ENCODE data around the gene RPS6KL1.

The RPS6KL1 gene

GRCh38 chr14:74963705-74964271 lies 40.7 kb upstream of the RPS6KL1 start:
- H2AFZ ChIP-seq (ENCODE audit: low read depth), result no peak overlapping the region
- TF ChIP-seq CTCF (conservative IDR thresholded peaks at IDR 0.05; ENCODE audit: low read depth, low read length), result no peak
- no peak overlapping the region for H3K4me3 ChIP-seq (IDR thresholded peaks at IDR 0.05; ENCODE audit: insufficient read depth, low read depth, low read length)
- H3K36me3 ChIP-seq (ENCODE audit: insufficient read depth), result no peaks in the 10 kb centered on the region
- no peaks in the 10 kb centered on the region for H4K20me1 ChIP-seq (ENCODE audit: insufficient read depth)
- H3K9ac ChIP-seq, result no peak overlapping the region
- no peaks in the 10 kb centered on the region for H3K79me2 ChIP-seq (ENCODE audit: insufficient read depth, low read depth)
- no peak overlapping the region for H3K27ac ChIP-seq
- H3K27me3 ChIP-seq (ENCODE audit: insufficient read depth, low read depth), result peaks cover 3% of the 10 kb centered on the region
- H3K4me2 ChIP-seq, result no peak overlapping the region
- no peaks in the 10 kb centered on the region for H3K4me1 ChIP-seq (ENCODE audit: low read depth, poor library complexity, severe bottlenecking)

- Histone ChIP-seq H3K4me2 (no peak overlapping the region), H3K79me2 (ENCODE audit: insufficient read depth, low read depth) (no peaks in the 10 kb centered on the region), H3K9ac (no peak overlapping the region), H2AFZ (ENCODE audit: low read depth) (no peak overlapping the region), H4K20me1 (ENCODE audit: insufficient read depth) (no peaks in the 10 kb centered on the region), H3K27me3 (ENCODE audit: insufficient read depth, low read depth) (peaks cover 3% of the 10 kb centered on the region), H3K27ac (no peak overlapping the region), H3K36me3 (ENCODE audit: insufficient read depth) (no peaks in the 10 kb centered on the region), H3K4me3 (IDR thresholded peaks at IDR 0.05; ENCODE audit: insufficient read depth, low read depth, low read length) (no peak overlapping the region), H3K4me1 (ENCODE audit: low read depth, poor library complexity, severe bottlenecking) (no peaks in the 10 kb centered on the region)
- no peak for TF ChIP-seq CTCF (conservative IDR thresholded peaks at IDR 0.05; ENCODE audit: low read depth, low read length)
Observed at GRCh38 chr14:74963178-74963704, 40.2 kb upstream of the RPS6KL1 start.

GRCh38 chr14:74962493-74962892 lies 39.4 kb upstream of the RPS6KL1 start:
- Histone ChIP-seq H3K4me3 (IDR thresholded peaks at IDR 0.05; ENCODE audit: insufficient read depth, low read depth, low read length) (no peak overlapping the region), H3K27ac (no peak overlapping the region), H3K4me2 (no peak overlapping the region), H3K79me2 (ENCODE audit: insufficient read depth, low read depth) (no peaks in the 10 kb centered on the region), H4K20me1 (ENCODE audit: insufficient read depth) (no peaks in the 10 kb centered on the region), H3K9ac (no peak overlapping the region), H3K4me1 (ENCODE audit: low read depth, poor library complexity, severe bottlenecking) (no peaks in the 10 kb centered on the region), H3K36me3 (ENCODE audit: insufficient read depth) (no peaks in the 10 kb centered on the region), H3K27me3 (ENCODE audit: insufficient read depth, low read depth) (peaks cover 3% of the 10 kb centered on the region), H2AFZ (ENCODE audit: low read depth) (no peak overlapping the region)
- no peak for TF ChIP-seq CTCF (conservative IDR thresholded peaks at IDR 0.05; ENCODE audit: low read depth, low read length)

GRCh38 chr14:74962046-74962445 lies 39.0 kb upstream of the RPS6KL1 start:
- Histone ChIP-seq H3K4me2 (no peak overlapping the region), H3K27ac (no peak overlapping the region)

More at GRCh38 chr14:74962046-74962445, 39.0 kb upstream of the RPS6KL1 start:
- TF ChIP-seq CTCF (conservative IDR thresholded peaks at IDR 0.05; ENCODE audit: low read depth, low read length), result no peak
- H4K20me1 ChIP-seq (ENCODE audit: insufficient read depth), result no peaks in the 10 kb centered on the region
- H3K27me3 ChIP-seq (ENCODE audit: insufficient read depth, low read depth), result peaks cover 3% of the 10 kb centered on the region
- H3K79me2 ChIP-seq (ENCODE audit: insufficient read depth, low read depth), result no peaks in the 10 kb centered on the region
- H3K4me1 ChIP-seq (ENCODE audit: low read depth, poor library complexity, severe bottlenecking), result no peaks in the 10 kb centered on the region
- no peak overlapping the region for H3K4me3 ChIP-seq (IDR thresholded peaks at IDR 0.05; ENCODE audit: insufficient read depth, low read depth, low read length)
- H3K9ac ChIP-seq, result no peak overlapping the region
- no peaks in the 10 kb centered on the region for H3K36me3 ChIP-seq (ENCODE audit: insufficient read depth)
- H2AFZ ChIP-seq (ENCODE audit: low read depth), result no peak overlapping the region
